Colonic mucosa (tissue), 4 donors: ENCODE data around the gene ASTN1. TPM values are rescaled to one million over a fixed set of nuclear protein-coding genes. Genes with fewer than 3 reads are reported as not detected.

Source experiments
- DNase-seq: peaks from one replicate; pipeline ENCODE4 v3.0.0-alpha.2; 2020
- H3K27ac ChIP-seq: fragments of 200-600 bp; one replicate; pipeline ENCODE4 v1.8.0; 2021
- H3K27me3 ChIP-seq: fragments of 200-600 bp; one replicate; pipeline ENCODE4 v1.8.0; 2021
- H3K36me3 ChIP-seq: fragments of 200-600 bp; one replicate; pipeline ENCODE4 v1.8.0; 2021
- H3K4me1 ChIP-seq: fragments of 200-600 bp; one replicate; pipeline ENCODE4 v1.8.0; 2021; ENCODE audit warnings: mild to moderate bottlenecking
- H3K4me3 ChIP-seq: fragments of 200-600 bp; one replicate; pipeline ENCODE4 v1.8.0; 2021
- H3K9ac ChIP-seq, 2 donors: one replicate each; pipeline ENCODE4 v1.7.0; 2013; ENCODE audit warnings: control low read depth in 2 of 2, low read depth in 2 of 2, low read length in 2 of 2
- H3K9me3 ChIP-seq: fragments of 200-600 bp; one replicate; pipeline ENCODE4 v1.8.0; 2021
- intact Hi-C: fragments of 100-400 bp; cut with DNase I; formaldehyde crosslinking; loops from one replicate; pipeline ENCODE4 v1.14.1; 2022
- total RNA-seq, 2 donors: library from RNA; stranded (reverse); fragmentation: NEBNext Ultra II Directional in 1 of 2; extraction: Animal tissue kit (Norgen Biotek cat#: 25700) in 1 of 2; gene quantifications; one replicate each; pipeline ENCODE4 v1.2.1, GENCODE V29; 2021
- TF ChIP-seq, protein P1 (sequence below): fragments of 200-600 bp; IDR thresholded peaks from one replicate; pipeline ENCODE4 v1.8.0; 2022; ENCODE audit warnings: antibody characterized with exemption, mild to moderate bottlenecking
- donor health status: healthy.
- donor health status: DM: no; HTN: no; CAD: no.
- donor health status: DM: no; HTN: no; CAD: no.

Gene ASTN1
- total RNA-seq, 2 donors from 2014 or later: 0.15 to 0.42 TPM

DNA sequence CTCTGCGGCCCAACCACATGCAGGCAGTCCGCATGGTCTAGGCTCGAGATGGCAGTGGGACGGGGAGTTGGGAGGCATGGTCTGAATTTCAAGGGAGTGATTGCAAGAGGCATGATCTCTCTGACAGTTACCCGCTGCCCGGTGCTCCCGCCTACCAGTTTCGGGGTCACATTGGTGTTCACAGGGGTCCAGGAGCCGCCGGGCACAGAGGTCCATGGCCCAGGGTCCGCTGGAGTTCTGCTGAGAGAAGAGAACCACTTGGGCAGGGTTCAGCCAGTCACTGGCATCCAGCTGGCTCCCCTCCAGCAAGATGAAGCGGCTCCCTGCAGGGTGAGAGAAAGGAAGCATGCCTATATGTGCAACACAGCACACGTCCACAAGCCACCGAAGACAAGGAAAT is 141.3 kb downstream of the ASTN1 start:
- Histone ChIP-seq H3K36me3 (no peaks in the 10 kb centered on the region), H3K4me3 (no peak overlapping the region), H3K27me3 (no peaks in the 10 kb centered on the region), H3K9ac (no peak overlapping the region), H3K9me3 (no peaks in the 10 kb centered on the region), H3K4me1 (no peaks in the 10 kb centered on the region), H3K27ac (no peak overlapping the region)
- intact Hi-C loops: no loop called here
- DNase-seq: no peak
- TF ChIP-seq, protein P1, sequence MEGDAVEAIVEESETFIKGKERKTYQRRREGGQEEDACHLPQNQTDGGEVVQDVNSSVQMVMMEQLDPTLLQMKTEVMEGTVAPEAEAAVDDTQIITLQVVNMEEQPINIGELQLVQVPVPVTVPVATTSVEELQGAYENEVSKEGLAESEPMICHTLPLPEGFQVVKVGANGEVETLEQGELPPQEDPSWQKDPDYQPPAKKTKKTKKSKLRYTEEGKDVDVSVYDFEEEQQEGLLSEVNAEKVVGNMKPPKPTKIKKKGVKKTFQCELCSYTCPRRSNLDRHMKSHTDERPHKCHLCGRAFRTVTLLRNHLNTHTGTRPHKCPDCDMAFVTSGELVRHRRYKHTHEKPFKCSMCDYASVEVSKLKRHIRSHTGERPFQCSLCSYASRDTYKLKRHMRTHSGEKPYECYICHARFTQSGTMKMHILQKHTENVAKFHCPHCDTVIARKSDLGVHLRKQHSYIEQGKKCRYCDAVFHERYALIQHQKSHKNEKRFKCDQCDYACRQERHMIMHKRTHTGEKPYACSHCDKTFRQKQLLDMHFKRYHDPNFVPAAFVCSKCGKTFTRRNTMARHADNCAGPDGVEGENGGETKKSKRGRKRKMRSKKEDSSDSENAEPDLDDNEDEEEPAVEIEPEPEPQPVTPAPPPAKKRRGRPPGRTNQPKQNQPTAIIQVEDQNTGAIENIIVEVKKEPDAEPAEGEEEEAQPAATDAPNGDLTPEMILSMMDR: no peak

DNA sequence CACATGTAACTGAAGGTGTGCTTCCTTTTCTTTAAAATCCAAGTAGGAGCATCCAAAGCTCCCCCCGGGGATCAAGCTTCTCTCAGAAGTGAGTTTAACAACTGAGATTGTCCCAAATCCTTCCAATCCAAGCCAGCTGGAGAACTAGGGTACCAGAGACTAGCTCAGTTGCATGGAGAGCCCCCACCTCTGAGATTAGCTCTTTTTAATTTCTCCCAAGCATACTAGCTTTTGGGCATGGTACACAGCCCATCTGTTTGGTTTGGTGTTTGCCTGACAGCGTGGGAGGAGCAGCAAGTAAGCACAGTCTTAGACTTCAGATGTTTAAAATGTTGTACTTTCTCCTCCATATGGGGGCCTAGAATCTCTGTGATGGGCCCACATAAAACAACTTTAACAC is 142.8 kb downstream of the ASTN1 start:
- no peaks in the 10 kb centered on the region for H3K9me3 ChIP-seq
- no peak overlapping the region for H3K9ac ChIP-seq
- no peak overlapping the region for H3K27ac ChIP-seq
- H3K27me3 ChIP-seq: no peaks in the 10 kb centered on the region
- intact Hi-C loops: no loop called here
- TF ChIP-seq, protein P1: no peak
- H3K4me3 ChIP-seq: no peak overlapping the region
- no peak for DNase-seq
- no peaks in the 10 kb centered on the region for H3K36me3 ChIP-seq
- no peaks in the 10 kb centered on the region for H3K4me1 ChIP-seq

DNA sequence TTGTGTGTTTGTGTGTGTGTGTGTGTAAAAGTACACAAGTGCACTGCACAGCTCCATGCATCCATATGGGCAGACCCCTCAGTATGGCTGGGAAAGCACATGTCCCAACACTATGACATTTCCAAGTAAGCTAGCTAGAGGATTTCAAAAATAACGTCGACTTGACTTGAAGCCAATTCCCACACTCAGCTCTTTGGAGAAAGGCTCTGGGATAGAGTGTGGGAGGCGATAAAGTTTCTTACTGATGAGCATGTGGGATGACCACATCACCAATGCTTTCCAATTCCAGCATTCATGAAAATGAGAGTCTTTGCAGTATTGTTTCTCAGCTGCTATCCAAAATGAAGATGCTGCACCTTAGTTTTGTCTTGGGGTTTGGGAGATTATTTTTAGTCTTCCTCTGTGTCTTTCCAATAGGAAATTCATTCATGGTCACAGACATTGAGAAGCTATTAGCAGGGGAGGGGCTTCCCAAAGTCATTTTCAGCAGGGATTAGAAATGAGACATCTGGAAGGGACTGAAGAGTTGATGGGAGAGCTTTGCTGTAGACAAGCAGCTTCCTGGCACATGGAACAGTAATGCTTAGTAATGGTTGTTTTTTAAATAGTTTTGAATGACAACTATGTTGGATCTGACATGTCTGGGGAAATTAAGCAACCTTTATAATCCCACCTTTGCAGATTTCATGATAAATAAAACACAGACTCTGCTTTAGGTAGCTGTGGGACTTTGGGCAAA is 143.5 kb downstream of the ASTN1 start:
- intact Hi-C loops: no loop called here

DNA sequence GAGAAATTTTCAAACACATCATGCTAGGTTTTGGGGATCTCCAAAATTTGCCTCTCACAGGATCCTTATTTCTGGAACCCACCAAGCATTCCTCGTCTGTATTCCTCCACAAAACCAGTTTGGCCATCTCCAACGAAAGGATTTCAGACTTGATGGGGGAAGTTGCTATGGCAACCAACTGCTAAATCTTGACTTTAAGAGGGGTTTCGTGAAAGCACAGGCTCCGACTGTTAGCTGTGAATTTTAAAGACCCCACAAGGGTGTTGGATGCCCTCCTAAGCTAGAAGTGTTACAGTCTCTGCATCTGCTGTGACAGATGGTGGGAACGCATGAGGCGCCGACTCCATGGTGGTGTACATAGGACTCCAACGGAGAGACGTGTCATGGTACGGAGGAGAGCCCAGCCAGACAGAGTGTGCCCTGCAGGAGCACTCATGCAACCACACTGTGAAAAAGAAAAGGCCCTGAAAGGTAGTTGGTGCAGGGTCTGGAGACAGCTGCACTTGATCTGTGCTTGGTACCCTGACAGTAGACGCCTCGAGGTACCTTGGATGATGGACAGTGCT is 147.1 kb downstream of the ASTN1 start:
- Histone ChIP-seq H3K4me3 (no peak overlapping the region), H3K36me3 (no peaks in the 10 kb centered on the region), H3K27ac (no peak overlapping the region), H3K4me1 (no peaks in the 10 kb centered on the region), H3K9ac (no peak overlapping the region), H3K27me3 (no peaks in the 10 kb centered on the region), H3K9me3 (no peaks in the 10 kb centered on the region)
- intact Hi-C loops: no loop called here
- DNase-seq: no peak
- TF ChIP-seq, protein P1: no peak

More for the DNA sequence above, 143.5 kb downstream of the ASTN1 start:
- Histone ChIP-seq H3K4me1 (no peaks in the 10 kb centered on the region), H3K9me3 (no peaks in the 10 kb centered on the region), H3K9ac (no peak overlapping the region), H3K27ac (no peak overlapping the region), H3K36me3 (no peaks in the 10 kb centered on the region), H3K27me3 (no peaks in the 10 kb centered on the region), H3K4me3 (no peak overlapping the region)
- TF ChIP-seq, protein P1: no peak
- no peak for DNase-seq

DNA sequence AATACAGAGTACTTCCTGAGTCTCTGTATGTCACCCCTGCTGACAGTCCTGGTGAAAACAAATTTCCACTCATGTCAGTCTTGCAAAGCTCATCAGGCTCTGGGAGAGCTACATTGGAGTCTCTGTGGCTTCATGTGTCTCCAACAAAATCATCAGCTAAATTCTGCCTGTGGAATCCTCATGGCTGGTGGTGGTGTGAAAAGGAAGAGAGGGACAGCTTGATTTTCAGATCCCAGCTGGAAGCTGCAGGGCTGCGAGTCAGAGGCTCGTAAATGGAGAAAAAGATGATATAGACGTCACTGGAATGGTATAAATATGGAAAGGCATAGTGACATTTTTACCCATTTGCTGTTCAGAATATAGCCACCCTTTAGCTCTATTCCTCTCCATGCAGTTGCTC is 150.2 kb downstream of the ASTN1 start:
- Histone ChIP-seq H3K27ac (no peak overlapping the region), H3K9ac (no peak overlapping the region), H3K4me1 (no peaks in the 10 kb centered on the region), H3K9me3 (no peaks in the 10 kb centered on the region), H3K36me3 (no peaks in the 10 kb centered on the region), H3K27me3 (no peaks in the 10 kb centered on the region), H3K4me3 (no peak overlapping the region)
- TF ChIP-seq, protein P1: no peak
- no peak for DNase-seq
- intact Hi-C loops: no loop called here
